Fibroblast of lung (primary cell): Measurements from ENCODE around the gene NMD3. TPM values are rescaled to one million over a fixed set of nuclear protein-coding genes. Genes with fewer than 3 reads are reported as not detected.

ENCODE experiments used
- DNase-seq, 2 donors: peaks; one replicate each; pipeline versions ENCODE4 v3.0.0 to v3.0.0-alpha.2; 2010; ENCODE audit warnings: low read depth in 2 of 2
- H2AFZ ChIP-seq: 2 replicates; pipeline ENCODE4 v1.5.1; 2012; ENCODE audit warnings: low read length, control low read depth, inconsistent platforms
- H3K27ac ChIP-seq: 2 replicates; pipeline ENCODE4 v1.5.1; 2011; ENCODE audit warnings: low read length, control low read depth; ENCODE audit not compliant: insufficient read depth
- H3K27me3 ChIP-seq: 2 replicates; pipeline ENCODE4 v1.5.1; 2011; ENCODE audit warnings: mild to moderate bottlenecking, low read length; ENCODE audit not compliant: control insufficient read depth, insufficient read depth
- H3K36me3 ChIP-seq: 2 replicates; pipeline ENCODE4 v1.5.1; 2011; ENCODE audit warnings: low read length; ENCODE audit not compliant: control insufficient read depth, insufficient read depth
- H3K4me1 ChIP-seq: 2 replicates; pipeline ENCODE4 v1.5.1; 2011; ENCODE audit warnings: low read length; ENCODE audit not compliant: control insufficient read depth, insufficient read depth; ENCODE audit errors: extremely low read depth
- H3K4me2 ChIP-seq: 2 replicates; pipeline ENCODE4 v1.5.1; 2011; ENCODE audit warnings: low read length, control low read depth; ENCODE audit not compliant: insufficient read depth; ENCODE audit errors: extremely low read depth
- H3K4me3 ChIP-seq, 4 experiments: fragments of 200-600 bp in 1 of 4; sonication (generic) in 1 of 4; replicated peaks in 1 of 4; 2 replicates each; pipeline ENCODE4 v1.5.1; 2011 to 2016; ENCODE audit warnings: low read length in 4 of 4, low read depth in 3 of 4, mild to moderate bottlenecking in 3 of 4, control low read depth in 2 of 4, inconsistent platforms in 1 of 4, mixed read lengths in 1 of 4; ENCODE audit not compliant: insufficient read depth in 1 of 4; ENCODE audit errors: control extremely low read depth in 1 of 4
- H3K79me2 ChIP-seq: 2 replicates; pipeline ENCODE4 v1.5.1; 2012; ENCODE audit warnings: mild to moderate bottlenecking, low read length, inconsistent platforms; ENCODE audit not compliant: control insufficient read depth, insufficient read depth
- H3K9ac ChIP-seq: 2 replicates; pipeline ENCODE4 v1.5.1; 2011; ENCODE audit warnings: mild to moderate bottlenecking, low read length, control low read depth; ENCODE audit not compliant: insufficient read depth
- H3K9me3 ChIP-seq: 2 replicates; pipeline ENCODE4 v1.5.1; 2012; ENCODE audit warnings: low read depth, low read length; ENCODE audit not compliant: control insufficient read depth, insufficient read depth
- H4K20me1 ChIP-seq: 2 replicates; pipeline ENCODE4 v1.5.1; 2011; ENCODE audit warnings: low read length; ENCODE audit not compliant: control insufficient read depth, insufficient read depth; ENCODE audit errors: extremely low read depth
- CTCF ChIP-seq, 2 donors: IDR thresholded peaks in 1 of 2; conservative IDR thresholded peaks in 1 of 2; 1 replicate in 1 of 2; 2 replicates in 1 of 2; pipeline ENCODE4 v1.5.1; 2011 to 2012; ENCODE audit warnings: low read length in 2 of 2, control low read depth in 1 of 2, inconsistent platforms in 1 of 2, low read depth in 1 of 2, mild to moderate bottlenecking in 1 of 2
- EZH2 ChIP-seq: IDR thresholded peaks from 2 replicates; pipeline ENCODE4 v1.5.1; 2012; ENCODE audit warnings: low read length, control low read depth, mild to moderate bottlenecking; ENCODE audit errors: missing control alignments
- polyA plus RNA-seq, 2 donors: library from polyadenylated mRNA; depleted of rRNA in 1 of 2; stranded (reverse) in 1 of 2; unstranded in 1 of 2; fragments of >200 nt; gene quantifications; 2 replicates each; pipeline ENCODE4 v1.2.1, GENCODE V29; 2011 to 2012; ENCODE audit warnings: missing spikeins in 1 of 2
- total RNA-seq: library from RNA; depleted of rRNA; stranded (reverse); fragments of >200 nt; gene quantifications from 2 replicates; pipeline ENCODE4 v1.2.1, GENCODE V29; 2014

The NMD3 gene
- total and polyA plus RNA-seq, 2 donors (not counting 1 experiment from before 2014, with no cell fraction given), result 62.8 to 134 TPM

- Histone ChIP-seq H3K4me1 (no peaks in the 10 kb centered on the region), H3K9me3 (no peaks in the 10 kb centered on the region), H3K27me3 (no peaks in the 10 kb centered on the region)
These were observed 23.4 kb downstream of the NMD3 start for GRCh38 chr3:161244538-161244937.

GRCh38 chr3:161247049-161247448, 25.9 kb downstream of the NMD3 start:
- Histone ChIP-seq H3K36me3 (peaks cover 3% of the 10 kb centered on the region), H3K4me1 (no peaks in the 10 kb centered on the region), H3K79me2 (no peaks in the 10 kb centered on the region), H4K20me1 (no peaks in the 10 kb centered on the region), H3K9me3 (no peaks in the 10 kb centered on the region), H3K27ac (no peak overlapping the region), H3K4me3 (no peak overlapping the region), H3K27me3 (no peaks in the 10 kb centered on the region), H3K4me2 (no peak overlapping the region), H3K9ac (no peak overlapping the region), H2AFZ (no peak overlapping the region)
- TF ChIP-seq CTCF (conservative IDR thresholded peaks at IDR 0.05 in 1 of 2, IDR thresholded peaks at IDR 0.05 in 1 of 2; ENCODE audit: low read depth in 1 of 2, low read length in 2 of 2) (no peak), EZH2 (no peak)
- no peak for DNase-seq

More at GRCh38 chr3:161244538-161244937, 23.4 kb downstream of the NMD3 start:
- H4K20me1 ChIP-seq, result no peaks in the 10 kb centered on the region
- H3K36me3 ChIP-seq, result peaks cover 2% of the 10 kb centered on the region
- no peak for TF ChIP-seq CTCF (conservative IDR thresholded peaks at IDR 0.05 in 1 of 2, IDR thresholded peaks at IDR 0.05 in 1 of 2; ENCODE audit: low read depth in 1 of 2, low read length in 2 of 2)
- TF ChIP-seq EZH2, result no peak
- H3K27ac ChIP-seq, result no peak overlapping the region
- DNase-seq, result no peak
- no peak overlapping the region for H2AFZ ChIP-seq
- no peak overlapping the region for H3K9ac ChIP-seq
- no peak overlapping the region for H3K4me3 ChIP-seq
- H3K4me2 ChIP-seq, result no peak overlapping the region
- no peaks in the 10 kb centered on the region for H3K79me2 ChIP-seq

DNA sequence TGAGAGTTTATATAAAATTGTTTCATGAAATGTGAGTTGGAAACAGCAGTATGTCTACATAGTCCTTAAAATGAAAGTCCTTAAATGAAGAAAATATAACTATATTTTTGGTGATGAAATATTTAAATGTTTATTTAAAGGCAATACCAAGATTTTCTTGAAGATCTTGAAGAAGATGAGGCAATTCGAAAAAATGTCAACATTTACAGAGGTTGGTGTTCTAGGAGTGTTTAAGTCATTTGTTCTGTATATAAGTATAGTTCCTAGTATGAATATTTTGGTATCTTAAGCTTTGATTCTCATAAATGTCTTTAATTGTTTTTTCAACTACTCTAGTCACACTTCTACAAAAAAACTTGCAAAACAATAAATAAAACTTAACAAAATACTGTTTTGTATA, 29.0 kb downstream of the NMD3 start:
- Histone ChIP-seq H3K9ac (no peak overlapping the region), H3K9me3 (no peaks in the 10 kb centered on the region), H2AFZ (no peak overlapping the region), H3K36me3 (peaks cover 3% of the 10 kb centered on the region), H3K27me3 (no peaks in the 10 kb centered on the region), H3K79me2 (no peaks in the 10 kb centered on the region), H3K4me1 (no peaks in the 10 kb centered on the region), H3K27ac (no peak overlapping the region), H3K4me2 (no peak overlapping the region), H3K4me3 (no peak overlapping the region), H4K20me1 (no peaks in the 10 kb centered on the region)
- no peak for DNase-seq
- no peak for TF ChIP-seq CTCF (conservative IDR thresholded peaks at IDR 0.05 in 1 of 2, IDR thresholded peaks at IDR 0.05 in 1 of 2; ENCODE audit: low read depth in 1 of 2, low read length in 2 of 2)
- TF ChIP-seq EZH2, result no peak
